ENCODE data around the gene CCDC14. TPM values are rescaled to one million over a fixed set of nuclear protein-coding genes. Genes with fewer than 3 reads are reported as not detected.
"Not testable (repeated sequence)": the region's sequence is repeated elsewhere in the genome, so short reads cannot be mapped to it uniquely, and the experiment has no call there.

CCDC14 gene, protein sequence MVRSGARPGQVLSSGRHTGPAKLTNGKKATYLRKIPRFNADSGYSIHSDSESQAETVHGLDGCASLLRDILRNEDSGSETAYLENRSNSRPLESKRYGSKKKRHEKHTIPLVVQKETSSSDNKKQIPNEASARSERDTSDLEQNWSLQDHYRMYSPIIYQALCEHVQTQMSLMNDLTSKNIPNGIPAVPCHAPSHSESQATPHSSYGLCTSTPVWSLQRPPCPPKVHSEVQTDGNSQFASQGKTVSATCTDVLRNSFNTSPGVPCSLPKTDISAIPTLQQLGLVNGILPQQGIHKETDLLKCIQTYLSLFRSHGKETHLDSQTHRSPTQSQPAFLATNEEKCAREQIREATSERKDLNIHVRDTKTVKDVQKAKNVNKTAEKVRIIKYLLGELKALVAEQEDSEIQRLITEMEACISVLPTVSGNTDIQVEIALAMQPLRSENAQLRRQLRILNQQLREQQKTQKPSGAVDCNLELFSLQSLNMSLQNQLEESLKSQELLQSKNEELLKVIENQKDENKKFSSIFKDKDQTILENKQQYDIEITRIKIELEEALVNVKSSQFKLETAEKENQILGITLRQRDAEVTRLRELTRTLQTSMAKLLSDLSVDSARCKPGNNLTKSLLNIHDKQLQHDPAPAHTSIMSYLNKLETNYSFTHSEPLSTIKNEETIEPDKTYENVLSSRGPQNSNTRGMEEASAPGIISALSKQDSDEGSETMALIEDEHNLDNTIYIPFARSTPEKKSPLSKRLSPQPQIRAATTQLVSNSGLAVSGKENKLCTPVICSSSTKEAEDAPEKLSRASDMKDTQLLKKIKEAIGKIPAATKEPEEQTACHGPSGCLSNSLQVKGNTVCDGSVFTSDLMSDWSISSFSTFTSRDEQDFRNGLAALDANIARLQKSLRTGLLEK
- 17.0 and 17.3 TPM in 2 replicates for total RNA-seq (2012; rRNA removed)

DNA sequence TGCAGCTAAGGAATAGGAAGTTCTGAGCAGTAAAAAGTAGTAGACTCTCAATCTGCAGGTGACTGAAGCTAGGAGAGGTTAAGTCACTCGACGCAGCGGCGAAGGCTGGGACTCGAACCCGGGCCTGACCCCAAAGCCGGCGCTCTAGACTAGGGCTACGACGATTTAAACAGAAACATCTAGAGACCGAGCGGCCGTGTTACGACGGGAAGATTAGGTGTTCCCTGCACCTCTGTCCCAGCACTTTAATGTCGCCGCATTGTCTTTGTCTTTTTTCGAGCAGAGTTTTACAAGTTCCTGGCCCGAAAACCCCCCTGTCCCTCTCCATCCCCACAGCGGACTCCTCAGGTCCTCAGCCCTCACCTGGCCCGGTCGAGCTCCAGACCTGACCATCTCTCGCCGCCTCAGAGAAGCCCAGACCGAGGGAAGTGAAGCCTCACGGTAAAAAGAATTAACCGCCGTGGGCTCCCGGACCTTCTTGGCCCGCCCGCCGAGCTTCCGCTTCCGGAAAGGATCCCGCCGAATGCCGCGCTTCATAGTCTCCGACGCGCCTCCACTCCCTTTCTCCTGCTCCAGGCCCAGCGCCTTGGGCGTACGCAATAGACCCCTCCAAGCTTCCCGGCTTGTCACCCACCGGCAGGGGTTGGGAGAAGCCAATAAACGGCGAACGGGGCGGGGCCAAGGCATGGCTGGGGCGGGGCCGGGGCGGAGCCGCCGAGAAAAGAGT, at the start of gene CCDC14:
Gene CCDC14 (minus strand): TSS at position 449 of the 727 bp plus-strand sequence. CDS start 56 bp downstream, at position 393.
- Histone ChIP-seq H3K27me3 (ENCODE audit: control insufficient read depth, insufficient read depth, low read length) (peaks cover 6% of the 10 kb centered on the region), H3K36me3 (ENCODE audit: insufficient read depth, low read length) (peaks cover 6% of the 10 kb centered on the region), H3K9me3 (replicated peaks; ENCODE audit: low read length) (no peaks in the 10 kb centered on the region)

DNA sequence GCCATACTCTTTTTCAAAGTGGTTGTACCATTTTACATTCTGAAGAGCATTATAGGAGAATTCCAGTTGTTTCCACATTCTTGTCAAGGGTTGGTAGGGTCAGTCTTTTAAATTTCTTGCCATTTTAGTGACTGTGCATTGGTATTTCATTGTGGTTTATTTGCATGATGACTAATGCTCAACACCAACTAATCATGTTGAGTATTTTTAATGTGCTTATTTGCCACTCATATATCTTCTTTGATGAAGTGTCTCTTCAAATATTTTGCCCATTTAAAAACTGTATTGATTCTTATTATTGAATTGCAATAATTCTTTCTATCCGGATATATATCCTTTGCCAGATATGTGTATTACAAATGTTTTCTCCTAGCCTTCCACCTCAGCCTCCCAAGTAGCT, 47.3 kb upstream of the CCDC14 start:
- not testable (repeated sequence) for H3K4me1 ChIP-seq (ENCODE audit: control insufficient read depth, insufficient read depth, low read length); H3K9ac ChIP-seq (ENCODE audit: low read depth, low read length); H3K36me3 ChIP-seq (ENCODE audit: insufficient read depth, low read length); H3K4me3 ChIP-seq (ENCODE audit: low read length); H3K4me2 ChIP-seq (ENCODE audit: low read length); H3K9me3 ChIP-seq (replicated peaks; ENCODE audit: low read length)
- H3K27me3 ChIP-seq (ENCODE audit: control insufficient read depth, insufficient read depth, low read length): peaks cover 17% of the 10 kb centered on the region

More for the DNA sequence above, at the start of gene CCDC14:
- peak within 1 kb of the TSS; percentile 88 for H3K4me3 ChIP-seq (ENCODE audit: low read length)
- H3K4me2 ChIP-seq (ENCODE audit: low read length): peak within 1 kb of the TSS; percentile 87
- peaks cover 21% of the 10 kb centered on the region for H3K4me1 ChIP-seq (ENCODE audit: control insufficient read depth, insufficient read depth, low read length)
- peak within 1 kb of the TSS; percentile 94 for H3K9ac ChIP-seq (ENCODE audit: low read depth, low read length)

DNA sequence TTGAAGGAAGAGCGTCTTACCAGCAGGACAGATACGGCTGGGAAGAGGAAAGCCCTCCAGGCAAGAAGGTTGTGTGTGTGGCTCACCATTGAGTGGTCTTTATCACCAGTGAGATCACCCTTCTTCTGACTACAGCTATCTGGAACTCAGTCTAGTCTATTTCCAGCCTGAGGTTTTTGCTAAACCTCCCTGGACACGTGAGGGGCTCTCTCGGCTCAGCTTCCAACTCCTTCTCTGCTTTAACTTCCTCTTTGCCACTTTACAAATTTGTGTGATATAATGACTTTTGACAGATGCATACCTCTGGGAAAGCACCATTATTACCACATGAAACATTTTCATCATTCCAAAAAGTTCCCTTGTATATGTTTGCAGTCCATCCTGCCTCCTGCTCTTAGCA, 46.2 kb upstream of the CCDC14 start:
- no peaks in the 10 kb centered on the region for H3K36me3 ChIP-seq (ENCODE audit: insufficient read depth, low read length)
- no peaks in the 10 kb centered on the region for H3K9me3 ChIP-seq (replicated peaks; ENCODE audit: low read length)
- H3K27me3 ChIP-seq (ENCODE audit: control insufficient read depth, insufficient read depth, low read length): peaks cover 14% of the 10 kb centered on the region
- no peak overlapping the region for H3K4me2 ChIP-seq (ENCODE audit: low read length)
- H3K4me1 ChIP-seq (ENCODE audit: control insufficient read depth, insufficient read depth, low read length): no peaks in the 10 kb centered on the region
- no peak overlapping the region for H3K4me3 ChIP-seq (ENCODE audit: low read length)
- no peak overlapping the region for H3K9ac ChIP-seq (ENCODE audit: low read depth, low read length)

DNA sequence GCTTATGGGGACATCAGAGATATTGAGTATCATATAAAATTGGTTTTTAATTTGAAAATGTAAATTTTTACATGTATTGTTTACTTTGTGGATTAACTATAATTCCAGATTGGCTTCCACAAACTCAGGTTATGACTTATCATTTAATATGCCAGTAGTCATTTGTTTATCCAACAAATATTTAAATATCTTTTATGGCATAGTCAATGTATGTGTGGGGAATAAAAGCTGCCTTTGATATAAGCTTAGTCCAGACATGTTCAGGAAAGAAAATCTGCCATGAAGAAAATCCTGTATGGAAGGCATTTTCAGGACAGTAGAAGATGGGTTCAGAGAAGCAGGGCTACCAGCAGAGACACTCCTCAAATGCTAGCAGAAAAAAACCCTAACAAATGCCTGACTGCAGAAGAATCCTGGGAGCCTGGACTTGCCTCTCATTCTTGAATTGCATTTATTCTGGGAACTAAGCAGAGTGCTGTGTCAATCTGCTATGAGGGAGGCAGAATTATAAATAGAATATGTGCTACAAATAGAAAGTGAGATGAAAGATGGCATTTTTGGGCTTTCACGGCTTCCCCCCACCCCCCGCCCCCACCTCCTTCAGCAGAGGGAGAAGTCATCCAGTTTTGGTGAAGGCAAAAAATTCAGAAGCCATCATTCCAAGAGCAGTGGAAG, 41.5 kb upstream of the CCDC14 start:
- not testable (repeated sequence) for H3K4me1 ChIP-seq (ENCODE audit: control insufficient read depth, insufficient read depth, low read length); H3K9me3 ChIP-seq (replicated peaks; ENCODE audit: low read length); H3K4me2 ChIP-seq (ENCODE audit: low read length); H3K4me3 ChIP-seq (ENCODE audit: low read length); H3K9ac ChIP-seq (ENCODE audit: low read depth, low read length); H3K36me3 ChIP-seq (ENCODE audit: insufficient read depth, low read length)
- H3K27me3 ChIP-seq (ENCODE audit: control insufficient read depth, insufficient read depth, low read length): peaks cover 51% of the 10 kb centered on the region

DNA sequence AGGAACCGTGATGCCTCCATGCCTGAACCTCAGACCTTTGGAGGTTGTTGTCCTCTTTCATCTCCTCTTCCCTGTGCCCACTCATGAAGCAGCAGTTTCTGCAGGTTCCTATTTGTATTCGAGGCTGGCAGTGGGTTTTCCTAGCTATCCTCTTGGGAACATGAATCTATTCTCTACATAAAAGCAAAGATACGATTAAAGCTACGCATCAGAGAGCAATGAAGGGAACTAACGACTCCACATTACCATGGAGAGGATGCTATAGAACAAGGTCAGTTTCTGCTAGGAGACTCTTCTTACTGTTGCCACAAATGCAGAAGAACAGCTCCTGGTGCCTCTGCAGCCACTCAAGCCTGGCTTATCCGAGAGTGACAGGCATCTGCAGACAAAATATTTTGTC, 40.3 kb upstream of the CCDC14 start:
- not testable (repeated sequence) for H3K9me3 ChIP-seq (replicated peaks; ENCODE audit: low read length); H3K4me2 ChIP-seq (ENCODE audit: low read length); H3K9ac ChIP-seq (ENCODE audit: low read depth, low read length); H3K36me3 ChIP-seq (ENCODE audit: insufficient read depth, low read length); H3K4me3 ChIP-seq (ENCODE audit: low read length); H3K4me1 ChIP-seq (ENCODE audit: control insufficient read depth, insufficient read depth, low read length)
- peaks cover 51% of the 10 kb centered on the region for H3K27me3 ChIP-seq (ENCODE audit: control insufficient read depth, insufficient read depth, low read length)

DNA sequence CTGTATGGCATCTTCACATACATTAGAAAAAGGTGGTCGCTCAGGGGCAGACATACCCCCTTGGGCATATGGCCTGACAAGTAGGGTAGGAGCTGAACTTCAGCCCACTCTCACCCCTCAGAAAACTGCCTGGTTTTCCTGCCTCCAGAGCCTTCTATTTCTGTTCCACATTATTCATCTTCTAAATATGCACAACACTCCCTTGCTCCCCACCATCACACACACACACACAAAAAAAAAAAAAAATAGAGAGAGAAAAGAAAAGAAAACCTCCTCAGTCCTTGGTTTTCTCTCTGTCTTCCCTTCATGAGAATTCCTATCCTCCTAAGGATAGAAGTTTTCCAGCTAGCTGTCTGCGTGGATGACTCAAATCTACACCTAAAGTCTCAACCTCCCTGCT, 36.5 kb upstream of the CCDC14 start:
- Histone ChIP-seq H3K36me3 (ENCODE audit: insufficient read depth, low read length) (no peaks in the 10 kb centered on the region), H3K4me3 (ENCODE audit: low read length) (no peak overlapping the region), H3K9me3 (replicated peaks; ENCODE audit: low read length) (no peaks in the 10 kb centered on the region), H3K27me3 (ENCODE audit: control insufficient read depth, insufficient read depth, low read length) (peaks cover 66% of the 10 kb centered on the region), H3K9ac (ENCODE audit: low read depth, low read length) (no peak overlapping the region), H3K4me1 (ENCODE audit: control insufficient read depth, insufficient read depth, low read length) (no peaks in the 10 kb centered on the region), H3K4me2 (ENCODE audit: low read length) (no peak overlapping the region)

DNA sequence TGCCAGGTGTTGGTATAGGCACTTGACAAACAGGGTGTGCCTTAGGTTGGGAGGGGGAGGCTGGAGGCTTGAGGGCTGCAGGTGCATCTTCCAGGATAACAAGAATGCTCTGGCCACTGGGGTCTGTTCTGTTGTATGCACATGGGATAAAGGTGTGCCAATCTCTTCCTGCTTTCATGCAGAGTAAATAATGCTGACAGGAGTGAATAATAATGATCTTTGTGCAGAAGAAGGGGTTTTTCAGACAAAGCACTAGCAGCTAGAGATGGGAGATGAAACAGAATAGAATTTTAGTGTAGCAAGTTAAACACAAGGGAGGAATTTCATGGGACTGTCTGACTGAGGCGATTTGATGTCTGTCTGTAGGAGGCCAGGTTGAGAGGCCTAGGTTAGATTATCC, 32.8 kb upstream of the CCDC14 start:
- Histone ChIP-seq H3K4me1 (ENCODE audit: control insufficient read depth, insufficient read depth, low read length) (no peaks in the 10 kb centered on the region), H3K27me3 (ENCODE audit: control insufficient read depth, insufficient read depth, low read length) (peaks cover 54% of the 10 kb centered on the region), H3K4me3 (ENCODE audit: low read length) (no peak overlapping the region), H3K9me3 (replicated peaks; ENCODE audit: low read length) (no peaks in the 10 kb centered on the region), H3K36me3 (ENCODE audit: insufficient read depth, low read length) (no peaks in the 10 kb centered on the region), H3K4me2 (ENCODE audit: low read length) (no peak overlapping the region), H3K9ac (ENCODE audit: low read depth, low read length) (no peak overlapping the region)

DNA sequence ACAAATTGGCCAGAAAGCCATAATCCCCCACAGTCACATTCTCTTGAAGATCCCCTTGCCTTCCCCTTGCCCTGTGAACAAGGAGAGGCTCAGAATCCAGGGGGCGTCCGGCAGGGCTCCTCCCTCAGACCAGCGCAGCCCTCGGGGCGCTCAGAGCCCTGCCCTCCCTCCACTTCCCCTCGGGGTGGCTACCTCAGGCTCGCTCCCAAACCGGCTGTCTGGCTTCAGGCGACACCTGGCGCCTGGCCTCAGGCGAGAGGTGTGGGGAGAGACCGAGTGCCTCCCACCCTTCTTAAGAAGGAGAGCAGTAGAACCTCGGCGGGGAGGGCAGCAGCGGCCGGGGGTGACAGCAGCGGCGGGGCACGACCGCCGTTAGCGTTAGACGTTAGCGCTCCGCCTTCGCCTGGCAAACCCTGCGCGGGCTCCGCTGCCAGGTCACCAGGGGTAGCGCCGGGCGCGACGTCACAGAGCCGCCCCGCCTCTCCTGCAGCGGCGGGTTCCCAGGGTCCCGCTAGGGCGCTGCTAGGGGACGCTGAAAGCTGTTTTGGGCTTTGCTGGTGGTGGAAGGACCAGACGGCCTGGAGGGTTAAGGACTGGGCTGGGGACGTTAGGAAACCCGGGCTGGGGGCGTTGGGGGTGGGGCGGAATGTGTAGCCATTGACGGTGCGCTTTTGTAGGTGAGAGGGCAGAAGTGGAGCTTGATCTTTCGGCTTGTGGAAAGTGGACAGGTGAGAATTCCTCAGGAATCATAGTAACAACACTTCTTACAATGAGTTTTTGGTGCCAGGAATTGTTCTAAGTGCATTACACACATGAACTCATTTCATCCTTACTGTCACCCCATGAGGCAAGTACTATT, 30.9 kb upstream of the CCDC14 start, which contains the start of gene ROPN1:
Gene ROPN1 (minus strand): TSS at position 395 of the 859 bp plus-strand sequence. CDS start 11,643 bp downstream, outside the sequence.
- H3K4me2 ChIP-seq (ENCODE audit: low read length); H3K9ac ChIP-seq (ENCODE audit: low read depth, low read length); H3K36me3 ChIP-seq (ENCODE audit: insufficient read depth, low read length); H3K4me3 ChIP-seq (ENCODE audit: low read length); H3K4me1 ChIP-seq (ENCODE audit: control insufficient read depth, insufficient read depth, low read length); H3K9me3 ChIP-seq (replicated peaks; ENCODE audit: low read length): not testable (repeated sequence)
- H3K27me3 ChIP-seq (ENCODE audit: control insufficient read depth, insufficient read depth, low read length): peaks cover 65% of the 10 kb centered on the region

DNA sequence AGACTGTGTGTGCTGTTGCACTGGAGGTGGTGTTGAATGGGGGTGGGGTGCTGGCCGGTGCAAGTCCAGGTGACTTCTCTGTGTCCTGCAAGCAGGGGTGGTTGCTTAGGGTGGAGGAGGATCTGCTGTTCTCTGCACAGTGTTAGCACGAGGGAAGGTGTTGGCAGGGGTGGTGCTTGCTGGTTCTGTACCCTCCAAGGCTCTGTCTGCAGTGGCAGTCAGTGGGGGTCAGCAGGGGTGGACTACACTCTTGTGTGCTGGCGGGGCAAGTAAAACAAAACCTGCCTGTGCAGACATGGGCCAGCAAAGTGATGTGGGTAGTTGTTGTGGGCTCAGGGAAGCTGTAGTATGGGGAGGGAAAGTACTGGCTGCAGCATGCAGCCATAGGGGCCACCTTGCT, 25.4 kb upstream of the CCDC14 start:
- H3K4me1 ChIP-seq (ENCODE audit: control insufficient read depth, insufficient read depth, low read length): no peaks in the 10 kb centered on the region
- no peaks in the 10 kb centered on the region for H3K36me3 ChIP-seq (ENCODE audit: insufficient read depth, low read length)
- peaks cover 83% of the 10 kb centered on the region for H3K27me3 ChIP-seq (ENCODE audit: control insufficient read depth, insufficient read depth, low read length)
- H3K4me2 ChIP-seq (ENCODE audit: low read length): no peak overlapping the region
- H3K9ac ChIP-seq (ENCODE audit: low read depth, low read length): no peak overlapping the region
- no peak overlapping the region for H3K4me3 ChIP-seq (ENCODE audit: low read length)
- no peaks in the 10 kb centered on the region for H3K9me3 ChIP-seq (replicated peaks; ENCODE audit: low read length)

DNA sequence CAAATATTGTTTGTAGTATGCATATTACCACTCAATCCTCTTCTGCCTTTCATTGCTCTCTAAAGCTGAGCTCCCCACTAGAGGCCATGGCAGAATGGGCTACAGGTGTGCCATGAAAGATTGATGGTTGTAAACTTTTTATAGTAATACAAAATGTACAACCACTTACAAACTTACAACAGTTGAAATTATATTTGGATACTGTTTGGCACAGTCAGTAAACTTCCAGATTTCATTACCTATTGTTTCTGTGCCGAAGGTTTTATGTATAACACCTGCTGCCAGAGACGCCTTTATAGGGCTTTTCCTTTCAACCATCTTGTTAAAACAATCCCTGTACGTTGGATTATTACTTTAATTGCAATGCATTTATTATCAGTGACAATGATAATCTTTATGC, 23.9 kb upstream of the CCDC14 start:
- Histone ChIP-seq H3K9ac (ENCODE audit: low read depth, low read length) (no peak overlapping the region), H3K4me1 (ENCODE audit: control insufficient read depth, insufficient read depth, low read length) (no peaks in the 10 kb centered on the region), H3K4me3 (ENCODE audit: low read length) (no peak overlapping the region), H3K27me3 (ENCODE audit: control insufficient read depth, insufficient read depth, low read length) (peaks cover 86% of the 10 kb centered on the region), H3K9me3 (replicated peaks; ENCODE audit: low read length) (no peaks in the 10 kb centered on the region), H3K36me3 (ENCODE audit: insufficient read depth, low read length) (no peaks in the 10 kb centered on the region), H3K4me2 (ENCODE audit: low read length) (no peak overlapping the region)

All from skeletal muscle satellite cell (primary cell).